ENCODE results near the gene RNF144B.

- TF ChIP-seq, protein P1, sequence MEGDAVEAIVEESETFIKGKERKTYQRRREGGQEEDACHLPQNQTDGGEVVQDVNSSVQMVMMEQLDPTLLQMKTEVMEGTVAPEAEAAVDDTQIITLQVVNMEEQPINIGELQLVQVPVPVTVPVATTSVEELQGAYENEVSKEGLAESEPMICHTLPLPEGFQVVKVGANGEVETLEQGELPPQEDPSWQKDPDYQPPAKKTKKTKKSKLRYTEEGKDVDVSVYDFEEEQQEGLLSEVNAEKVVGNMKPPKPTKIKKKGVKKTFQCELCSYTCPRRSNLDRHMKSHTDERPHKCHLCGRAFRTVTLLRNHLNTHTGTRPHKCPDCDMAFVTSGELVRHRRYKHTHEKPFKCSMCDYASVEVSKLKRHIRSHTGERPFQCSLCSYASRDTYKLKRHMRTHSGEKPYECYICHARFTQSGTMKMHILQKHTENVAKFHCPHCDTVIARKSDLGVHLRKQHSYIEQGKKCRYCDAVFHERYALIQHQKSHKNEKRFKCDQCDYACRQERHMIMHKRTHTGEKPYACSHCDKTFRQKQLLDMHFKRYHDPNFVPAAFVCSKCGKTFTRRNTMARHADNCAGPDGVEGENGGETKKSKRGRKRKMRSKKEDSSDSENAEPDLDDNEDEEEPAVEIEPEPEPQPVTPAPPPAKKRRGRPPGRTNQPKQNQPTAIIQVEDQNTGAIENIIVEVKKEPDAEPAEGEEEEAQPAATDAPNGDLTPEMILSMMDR (IDR thresholded peaks at IDR 0.05 in 2 of 3, conservative IDR thresholded peaks at IDR 0.05 in 1 of 3; ENCODE audit: control insufficient read depth in 2 of 3, extremely low read depth in 1 of 3, insufficient read depth in 1 of 3, low read depth in 3 of 3, low read length in 3 of 3) = no peak
- TF ChIP-seq POLR2A (IDR thresholded peaks at IDR 0.05; ENCODE audit: low read depth, low read length) = no peak
- TF ChIP-seq EZH2 (IDR thresholded peaks at IDR 0.05; ENCODE audit: borderline replicate concordance, control insufficient read depth, low read depth, low read length) = no peak
- TF ChIP-seq HCFC1 (IDR thresholded peaks at IDR 0.05; ENCODE audit: low read length) = no peak
- TF ChIP-seq CHD1 (IDR thresholded peaks at IDR 0.05; ENCODE audit: low read depth, low read length) = no peak
- TF ChIP-seq EP300 (IDR thresholded peaks at IDR 0.05; ENCODE audit: borderline replicate concordance in 1 of 2, control insufficient read depth in 1 of 2, low read depth in 2 of 2, low read length in 2 of 2) = no peak
- TF ChIP-seq MYC (IDR thresholded peaks at IDR 0.05; ENCODE audit: insufficient read depth, insufficient read length, insufficient replicate concordance, low read length, severe bottlenecking) = no peak
- no peak for TF ChIP-seq REST (IDR thresholded peaks at IDR 0.05; ENCODE audit: low read depth, low read length)
- TF ChIP-seq RAD21 (IDR thresholded peaks at IDR 0.05; ENCODE audit: insufficient read depth, low read depth, low read length) = no peak
These were observed 117.1 kb downstream of the RNF144B start for GRCh38 chr6:18504232-18504596.
